HG02759 (cell line): ENCODE data around the gene DISP2.

Source experiments
- ATAC-seq: cut with Tn5 transposase; IDR thresholded peaks from one replicate; pipeline ENCODE4 v1.9.1; 2021; ENCODE audit warnings: mild to moderate bottlenecking, moderate library complexity; ENCODE audit not compliant: unreplicated experiment

Gene DISP2, protein sequence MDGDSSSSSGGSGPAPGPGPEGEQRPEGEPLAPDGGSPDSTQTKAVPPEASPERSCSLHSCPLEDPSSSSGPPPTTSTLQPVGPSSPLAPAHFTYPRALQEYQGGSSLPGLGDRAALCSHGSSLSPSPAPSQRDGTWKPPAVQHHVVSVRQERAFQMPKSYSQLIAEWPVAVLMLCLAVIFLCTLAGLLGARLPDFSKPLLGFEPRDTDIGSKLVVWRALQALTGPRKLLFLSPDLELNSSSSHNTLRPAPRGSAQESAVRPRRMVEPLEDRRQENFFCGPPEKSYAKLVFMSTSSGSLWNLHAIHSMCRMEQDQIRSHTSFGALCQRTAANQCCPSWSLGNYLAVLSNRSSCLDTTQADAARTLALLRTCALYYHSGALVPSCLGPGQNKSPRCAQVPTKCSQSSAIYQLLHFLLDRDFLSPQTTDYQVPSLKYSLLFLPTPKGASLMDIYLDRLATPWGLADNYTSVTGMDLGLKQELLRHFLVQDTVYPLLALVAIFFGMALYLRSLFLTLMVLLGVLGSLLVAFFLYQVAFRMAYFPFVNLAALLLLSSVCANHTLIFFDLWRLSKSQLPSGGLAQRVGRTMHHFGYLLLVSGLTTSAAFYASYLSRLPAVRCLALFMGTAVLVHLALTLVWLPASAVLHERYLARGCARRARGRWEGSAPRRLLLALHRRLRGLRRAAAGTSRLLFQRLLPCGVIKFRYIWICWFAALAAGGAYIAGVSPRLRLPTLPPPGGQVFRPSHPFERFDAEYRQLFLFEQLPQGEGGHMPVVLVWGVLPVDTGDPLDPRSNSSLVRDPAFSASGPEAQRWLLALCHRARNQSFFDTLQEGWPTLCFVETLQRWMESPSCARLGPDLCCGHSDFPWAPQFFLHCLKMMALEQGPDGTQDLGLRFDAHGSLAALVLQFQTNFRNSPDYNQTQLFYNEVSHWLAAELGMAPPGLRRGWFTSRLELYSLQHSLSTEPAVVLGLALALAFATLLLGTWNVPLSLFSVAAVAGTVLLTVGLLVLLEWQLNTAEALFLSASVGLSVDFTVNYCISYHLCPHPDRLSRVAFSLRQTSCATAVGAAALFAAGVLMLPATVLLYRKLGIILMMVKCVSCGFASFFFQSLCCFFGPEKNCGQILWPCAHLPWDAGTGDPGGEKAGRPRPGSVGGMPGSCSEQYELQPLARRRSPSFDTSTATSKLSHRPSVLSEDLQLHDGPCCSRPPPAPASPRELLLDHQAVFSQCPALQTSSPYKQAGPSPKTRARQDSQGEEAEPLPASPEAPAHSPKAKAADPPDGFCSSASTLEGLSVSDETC (N-terminal part only)

DNA sequence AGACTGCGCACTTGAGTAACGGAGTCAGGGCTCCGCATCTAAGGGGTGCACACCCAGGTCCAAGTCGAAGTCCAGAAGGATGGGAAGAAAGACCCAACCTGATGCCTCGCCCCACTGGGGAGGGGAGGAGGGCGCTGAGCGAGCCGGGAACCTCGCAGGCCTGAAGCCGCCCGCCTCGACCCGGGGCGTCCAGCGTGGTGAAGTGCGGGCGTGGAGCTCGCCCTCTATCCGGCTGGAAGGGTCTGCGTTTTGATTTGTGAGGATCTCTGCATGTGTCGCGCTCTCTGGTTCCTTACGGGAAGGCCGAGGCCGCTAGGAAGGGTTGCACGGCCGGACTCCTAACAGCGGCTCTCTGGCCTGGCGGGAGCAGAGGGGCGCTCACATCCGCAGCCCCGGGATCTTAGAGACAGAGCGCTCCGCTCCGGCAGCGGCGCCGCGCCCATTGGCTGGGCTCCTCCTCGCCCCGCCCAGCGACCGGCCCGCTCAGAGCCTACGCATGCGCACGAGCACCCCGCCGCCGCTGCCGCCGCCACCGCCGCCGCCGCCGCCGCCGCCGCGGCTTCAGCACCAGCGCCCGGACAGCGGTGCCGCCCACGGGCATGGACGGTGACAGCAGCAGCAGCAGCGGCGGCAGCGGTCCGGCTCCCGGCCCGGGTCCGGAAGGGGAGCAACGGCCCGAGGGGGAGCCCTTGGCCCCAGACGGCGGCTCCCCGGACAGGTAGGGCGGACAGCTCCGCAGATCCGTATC lies at the start of gene DISP2:
DISP2 (plus strand) TSS at position 497 of the 748 bp plus-strand sequence; CDS start at position 600, 103 bp downstream.
- ATAC-seq = peak; percentile 91

GRCh38 chr15:40309344-40309862 lies 48.6 kb upstream of the DISP2 start:
- no peak for ATAC-seq

DNA sequence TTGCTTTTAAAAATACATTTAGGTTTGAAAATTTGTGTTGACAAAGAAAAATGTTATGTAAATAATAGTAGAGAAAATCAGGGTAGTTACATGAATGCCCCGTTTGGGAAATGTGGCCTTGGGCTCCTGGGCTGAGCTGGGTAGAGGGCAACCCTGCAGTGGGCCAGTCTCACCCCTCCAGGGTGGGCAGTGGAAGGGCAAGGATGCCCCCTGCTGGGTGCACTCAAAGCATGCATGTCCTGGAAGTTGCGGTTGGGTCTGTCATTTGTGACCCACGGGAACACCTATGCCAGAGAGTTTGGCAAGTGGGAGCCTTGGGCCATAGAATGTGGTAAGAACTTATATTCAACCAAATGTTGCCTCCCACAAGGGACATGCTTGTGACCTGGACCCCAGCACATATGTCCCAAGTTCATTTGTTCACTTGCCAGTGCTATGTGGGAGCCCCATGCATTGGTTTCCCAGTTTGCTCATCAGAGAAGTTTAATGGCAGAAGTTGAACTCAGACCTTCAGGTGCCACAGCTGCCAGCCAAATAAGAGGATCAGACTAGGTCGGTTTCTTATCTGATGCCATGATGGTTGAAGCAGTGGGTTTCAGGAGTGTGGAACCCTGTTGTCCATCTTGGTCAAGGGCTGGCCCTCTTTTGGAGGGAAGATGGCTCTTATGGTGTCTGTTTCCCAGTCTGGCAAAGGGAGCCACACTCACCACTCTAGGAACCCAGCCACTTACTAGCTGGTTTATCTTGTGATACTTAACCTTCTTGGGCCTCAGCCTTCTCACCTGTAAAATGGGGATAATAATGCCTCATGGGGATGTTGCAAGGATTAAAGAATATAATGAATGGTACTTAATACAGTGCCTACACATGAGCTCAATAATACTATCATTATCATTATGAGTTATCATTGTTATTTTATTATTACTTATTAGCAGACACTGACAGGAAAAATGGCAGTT lies 47.7 kb upstream of the DISP2 start:
- ATAC-seq = no peak

- no peak for ATAC-seq
Observed at GRCh38 chr15:40310993-40311392, 47.0 kb upstream of the DISP2 start.

- no peak for ATAC-seq
Observed at GRCh38 chr15:40312370-40313158, 45.5 kb upstream of the DISP2 start.

GRCh38 chr15:40313531-40314398 lies 44.3 kb upstream of the DISP2 start:
- ATAC-seq = no peak

- ATAC-seq = no peak
Observed at GRCh38 chr15:40314723-40315276, 43.2 kb upstream of the DISP2 start.

GRCh38 chr15:40316931-40317330 lies 41.1 kb upstream of the DISP2 start:
- ATAC-seq = no peak

DNA sequence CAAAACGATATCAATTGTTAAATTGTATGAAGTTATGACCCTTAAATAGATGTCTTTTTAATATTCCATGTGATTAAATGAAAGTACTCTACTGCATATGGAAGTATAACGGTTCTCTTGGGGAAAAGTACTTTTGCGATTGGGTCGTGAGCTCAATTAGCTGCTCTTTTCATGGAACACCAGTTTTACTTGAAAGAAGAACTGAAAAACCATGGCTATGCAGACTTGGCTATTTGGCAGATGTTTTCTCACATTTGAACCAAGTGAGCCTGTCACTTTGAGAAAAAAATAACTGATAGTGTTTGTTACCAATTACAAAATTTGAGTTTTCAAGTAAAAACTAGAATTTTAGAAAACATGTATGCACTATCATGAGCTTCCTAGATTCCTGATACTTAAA lies 40.4 kb upstream of the DISP2 start:
- no peak for ATAC-seq

DNA sequence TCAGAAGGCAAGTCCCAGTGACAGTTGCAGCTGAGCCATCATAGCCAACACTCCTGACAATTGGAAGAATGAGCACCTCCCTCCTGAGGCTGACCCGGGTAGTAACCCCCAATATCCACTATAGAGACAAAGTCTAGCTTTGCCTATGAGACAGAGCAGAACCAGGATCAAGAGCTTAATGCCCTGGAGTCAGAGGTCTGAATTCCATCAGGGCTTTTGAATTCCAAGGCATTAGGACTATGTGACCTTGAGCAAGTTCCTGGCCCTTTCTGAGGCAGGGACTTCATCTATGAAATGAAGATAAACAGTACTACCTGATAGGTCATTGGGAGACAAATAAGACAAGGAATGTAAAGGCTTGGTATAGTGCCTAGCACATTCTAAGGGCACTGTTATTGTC lies 37.6 kb upstream of the DISP2 start:
- no peak for ATAC-seq

DNA sequence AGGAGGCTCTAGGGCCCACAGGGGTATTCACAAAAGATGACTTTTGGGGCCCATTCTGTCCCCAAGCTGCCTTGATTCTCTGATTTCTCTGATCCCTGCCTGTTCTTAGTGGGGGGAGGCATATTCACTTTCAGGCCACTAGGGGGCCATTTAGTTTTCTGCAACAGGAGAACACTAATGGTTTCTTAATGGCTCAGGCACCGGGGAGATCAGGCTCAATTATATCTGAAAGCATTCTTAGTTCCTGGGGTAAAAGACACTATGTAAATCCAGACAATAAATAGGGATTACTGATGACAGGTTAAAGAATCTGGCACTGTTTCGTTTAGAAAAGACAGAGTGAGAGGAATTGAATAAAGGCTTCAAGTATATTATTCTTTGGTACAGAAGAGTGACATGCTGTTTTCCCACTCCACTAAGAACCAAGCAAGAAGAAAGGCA lies 37.1 kb upstream of the DISP2 start:
- no peak for ATAC-seq

DNA sequence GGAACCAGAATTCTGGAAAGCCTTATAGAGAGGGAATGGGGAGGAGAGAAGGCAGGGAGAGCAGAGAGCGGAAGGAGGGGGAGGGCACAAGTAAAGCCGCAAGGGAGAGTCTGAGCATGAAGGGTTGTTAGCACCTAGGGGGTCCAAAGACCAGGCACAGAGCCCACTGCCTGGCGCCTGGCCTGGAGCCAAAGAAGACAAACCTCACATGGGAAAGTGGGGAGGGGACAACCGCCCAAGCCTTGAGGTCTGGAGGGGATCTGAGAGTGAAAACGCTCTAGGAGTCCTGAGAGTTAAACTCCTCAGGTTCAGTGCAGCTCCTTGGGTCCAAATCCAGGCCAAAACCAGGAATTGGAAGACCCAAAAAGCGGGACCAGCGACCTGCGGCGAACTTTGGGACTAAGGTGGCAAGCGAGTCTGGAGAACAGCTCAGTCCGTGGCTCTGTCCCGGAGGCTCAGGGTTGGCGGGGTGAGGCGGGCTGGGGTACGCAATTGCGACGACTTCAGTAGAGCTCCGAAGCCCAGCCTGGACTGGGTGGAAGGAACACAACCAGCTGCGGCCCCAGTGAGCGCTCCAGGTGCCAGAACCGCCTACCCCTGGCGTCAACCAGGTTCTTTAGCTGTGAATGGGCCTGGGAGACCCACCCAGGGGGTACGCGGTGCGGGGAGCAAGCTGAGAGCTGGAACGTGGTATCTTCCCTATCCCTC lies 35.3 kb upstream of the DISP2 start:
- no peak for ATAC-seq

DNA sequence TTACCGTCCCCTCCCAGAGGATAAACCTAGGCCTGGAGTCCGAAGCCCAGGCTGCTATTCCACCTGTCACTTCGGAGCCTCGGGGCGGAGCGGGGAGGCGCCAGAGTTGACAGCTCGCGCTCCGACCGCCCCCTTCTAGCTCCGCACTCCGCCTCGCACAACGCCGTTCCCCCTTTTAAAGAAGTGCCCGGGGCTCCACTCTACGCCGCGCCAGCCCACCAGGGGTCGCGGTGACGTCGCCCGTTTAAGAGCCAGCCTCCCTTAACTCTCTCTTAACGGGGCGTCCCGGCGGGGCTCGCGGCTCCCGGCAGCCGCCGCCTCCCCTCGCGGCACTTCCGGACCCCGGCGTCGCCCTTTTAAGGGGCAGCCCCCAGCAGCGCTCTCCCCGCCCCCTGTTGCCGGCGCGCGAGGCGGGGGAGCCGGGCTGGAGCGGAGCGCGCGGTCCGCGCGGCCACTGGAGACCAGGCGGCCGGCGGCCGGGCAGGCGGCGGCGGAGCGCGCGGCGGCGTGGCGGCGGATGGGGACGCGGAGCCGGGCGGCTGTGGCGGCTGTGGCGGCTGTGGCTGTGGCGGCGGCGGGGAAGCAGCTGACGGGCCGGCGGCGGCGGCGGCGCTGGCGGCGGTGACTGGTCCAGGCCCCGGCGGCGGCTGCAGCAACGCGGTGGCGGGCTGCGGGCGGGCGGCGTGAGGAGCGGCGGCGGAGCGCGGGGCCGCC lies 34.6 kb upstream of the DISP2 start, which contains the start of gene INAFM2:
INAFM2 (plus strand) TSS at position 454 of the 714 bp plus-strand sequence. CDS start 364 bp downstream, outside the sequence.
- ATAC-seq = peak; percentile 89

GRCh38 chr15:40323953-40324937 lies 33.8 kb upstream of the DISP2 start:
- ATAC-seq = peak; percentile 9
